Measurements from ENCODE around the gene OTUD3. TPM values are rescaled to one million over a fixed set of nuclear protein-coding genes. Genes with fewer than 3 reads are reported as not detected.

Gene OTUD3
- total RNA-seq, 4 donors from 2014 or later, result 5.8 to 8.2 (median 6.7) TPM

DNA sequence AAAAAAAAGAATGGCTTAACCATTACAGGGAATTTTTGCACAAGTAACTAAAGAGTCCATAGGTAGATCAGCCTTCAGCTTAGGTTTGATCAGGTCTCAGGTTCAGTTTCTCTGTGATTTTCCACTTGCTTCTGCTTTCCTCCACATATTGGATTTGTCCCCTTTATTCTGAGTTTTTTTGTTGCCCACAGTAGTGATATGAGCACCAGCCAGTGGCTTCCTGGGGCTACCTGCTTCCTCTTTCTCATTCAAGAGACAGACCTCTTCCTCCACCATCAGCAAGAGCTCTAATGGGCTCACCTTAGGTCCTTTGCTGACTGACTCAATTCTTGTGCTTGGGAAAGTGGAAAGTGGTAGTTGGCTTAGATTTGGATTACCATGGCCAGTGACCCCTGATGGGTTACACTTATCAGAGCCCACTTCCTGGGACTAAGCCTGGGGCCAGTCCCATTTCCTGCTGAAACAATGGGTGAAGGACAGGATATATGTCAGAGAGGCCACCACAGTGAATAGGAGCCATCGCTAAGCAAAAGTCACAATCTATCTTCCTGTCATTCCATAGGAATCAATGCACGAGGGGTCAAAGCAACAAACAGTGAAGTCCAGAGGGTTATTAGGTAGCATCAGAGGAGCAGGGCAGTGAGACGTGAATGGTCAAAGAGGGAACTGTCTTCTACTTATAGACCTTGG, 54.0 kb downstream of the OTUD3 start:
- H3K9me3 ChIP-seq, result no peaks in the 10 kb centered on the region
- no peaks in the 10 kb centered on the region for H3K36me3 ChIP-seq
- no peaks in the 10 kb centered on the region for H3K27me3 ChIP-seq
- TF ChIP-seq POLR2A (IDR thresholded peaks at IDR 0.05), result no peak
- TF ChIP-seq, protein P1, sequence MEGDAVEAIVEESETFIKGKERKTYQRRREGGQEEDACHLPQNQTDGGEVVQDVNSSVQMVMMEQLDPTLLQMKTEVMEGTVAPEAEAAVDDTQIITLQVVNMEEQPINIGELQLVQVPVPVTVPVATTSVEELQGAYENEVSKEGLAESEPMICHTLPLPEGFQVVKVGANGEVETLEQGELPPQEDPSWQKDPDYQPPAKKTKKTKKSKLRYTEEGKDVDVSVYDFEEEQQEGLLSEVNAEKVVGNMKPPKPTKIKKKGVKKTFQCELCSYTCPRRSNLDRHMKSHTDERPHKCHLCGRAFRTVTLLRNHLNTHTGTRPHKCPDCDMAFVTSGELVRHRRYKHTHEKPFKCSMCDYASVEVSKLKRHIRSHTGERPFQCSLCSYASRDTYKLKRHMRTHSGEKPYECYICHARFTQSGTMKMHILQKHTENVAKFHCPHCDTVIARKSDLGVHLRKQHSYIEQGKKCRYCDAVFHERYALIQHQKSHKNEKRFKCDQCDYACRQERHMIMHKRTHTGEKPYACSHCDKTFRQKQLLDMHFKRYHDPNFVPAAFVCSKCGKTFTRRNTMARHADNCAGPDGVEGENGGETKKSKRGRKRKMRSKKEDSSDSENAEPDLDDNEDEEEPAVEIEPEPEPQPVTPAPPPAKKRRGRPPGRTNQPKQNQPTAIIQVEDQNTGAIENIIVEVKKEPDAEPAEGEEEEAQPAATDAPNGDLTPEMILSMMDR (IDR thresholded peaks at IDR 0.05), result no peak
- 70 to 75% methylated on average over 3 of the region's 3 CpGs for WGBS, 2 donors
- intact Hi-C loops (cut with DNase I), result no loop called here
- H3K4me3 ChIP-seq (replicated peaks in 1 of 3), result no peak overlapping the region
- DNase-seq, result no peak
- H3K27ac ChIP-seq, result no peak overlapping the region
- no peaks in the 10 kb centered on the region for H3K4me1 ChIP-seq

DNA sequence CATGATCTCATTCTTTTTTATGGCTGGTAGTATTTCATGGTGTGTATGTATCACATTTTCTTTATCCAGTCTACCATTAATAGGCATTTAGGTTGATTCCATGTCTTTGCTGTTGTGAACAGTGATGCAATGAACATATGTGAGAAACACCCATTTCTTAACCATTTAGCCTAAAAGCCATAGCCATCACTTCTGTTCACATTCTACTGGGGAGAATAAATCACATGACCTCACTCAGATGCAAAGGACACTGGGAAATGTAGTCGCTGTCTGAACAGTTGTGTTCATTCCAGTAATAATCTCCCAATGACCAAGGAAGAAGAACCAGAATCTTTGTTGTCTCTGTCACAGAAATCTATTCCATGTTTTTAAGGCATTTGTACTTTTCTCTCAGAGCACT, 56.3 kb downstream of the OTUD3 start:
- TF ChIP-seq, protein P1 (IDR thresholded peaks at IDR 0.05), result no peak
- TF ChIP-seq POLR2A (IDR thresholded peaks at IDR 0.05), result no peak
- no peak overlapping the region for H3K27ac ChIP-seq
- no peaks in the 10 kb centered on the region for H3K4me1 ChIP-seq
- intact Hi-C loops (cut with DNase I), result no loop called here
- DNase-seq, result no peak
- no peaks in the 10 kb centered on the region for H3K9me3 ChIP-seq
- WGBS, 2 donors, result 76 to 97% methylated on average over 1 of the region's 1 CpG
- no peak overlapping the region for H3K4me3 ChIP-seq (replicated peaks in 1 of 3)
- no peaks in the 10 kb centered on the region for H3K27me3 ChIP-seq
- H3K36me3 ChIP-seq, result no peaks in the 10 kb centered on the region

DNA sequence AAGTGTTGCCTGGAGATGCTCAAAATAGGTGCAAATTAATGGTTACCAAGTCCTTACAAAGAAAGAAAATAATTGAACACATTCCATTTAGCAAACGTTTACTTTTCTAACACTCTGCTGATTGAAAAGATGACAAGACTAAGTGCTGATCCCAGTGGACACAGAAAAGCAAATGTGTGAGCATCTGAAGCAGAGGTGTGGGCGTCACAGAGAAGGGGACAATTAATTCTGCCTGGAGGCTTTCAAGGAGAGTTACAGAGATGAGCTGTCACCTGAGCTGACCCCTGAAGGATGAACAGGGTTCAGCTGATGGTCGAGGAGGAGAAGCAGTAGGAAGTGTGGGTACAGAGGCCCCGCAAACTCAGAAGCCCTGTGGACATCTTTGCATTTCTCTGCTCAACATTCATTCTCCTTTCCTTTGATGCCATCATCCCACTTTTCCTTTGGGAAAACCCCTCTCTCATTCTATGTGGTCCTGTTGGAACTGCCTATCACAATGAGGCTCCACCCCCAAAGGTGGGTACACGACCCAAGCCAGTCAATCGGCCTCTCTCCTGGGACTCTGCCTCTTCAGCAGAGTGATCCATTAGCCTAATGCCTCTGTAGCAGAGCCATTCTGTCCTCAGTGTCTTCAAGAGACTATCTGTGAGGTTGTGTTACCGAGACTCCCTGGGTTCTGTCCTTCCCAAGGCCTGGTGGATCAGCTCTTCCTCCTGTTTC, 58.5 kb downstream of the OTUD3 start:
- Histone ChIP-seq H3K27ac (no peak overlapping the region), H3K36me3 (no peaks in the 10 kb centered on the region), H3K4me3 (replicated peaks in 1 of 3) (no peak overlapping the region), H3K9me3 (no peaks in the 10 kb centered on the region), H3K27me3 (no peaks in the 10 kb centered on the region), H3K4me1 (no peaks in the 10 kb centered on the region)
- 62 to 64% methylated on average over 7 of the region's 7 CpGs for WGBS, 2 donors
- intact Hi-C loops (cut with DNase I), result no loop called here
- no peak for DNase-seq
- TF ChIP-seq POLR2A (IDR thresholded peaks at IDR 0.05), result no peak
- TF ChIP-seq, protein P1 (IDR thresholded peaks at IDR 0.05), result no peak

DNA sequence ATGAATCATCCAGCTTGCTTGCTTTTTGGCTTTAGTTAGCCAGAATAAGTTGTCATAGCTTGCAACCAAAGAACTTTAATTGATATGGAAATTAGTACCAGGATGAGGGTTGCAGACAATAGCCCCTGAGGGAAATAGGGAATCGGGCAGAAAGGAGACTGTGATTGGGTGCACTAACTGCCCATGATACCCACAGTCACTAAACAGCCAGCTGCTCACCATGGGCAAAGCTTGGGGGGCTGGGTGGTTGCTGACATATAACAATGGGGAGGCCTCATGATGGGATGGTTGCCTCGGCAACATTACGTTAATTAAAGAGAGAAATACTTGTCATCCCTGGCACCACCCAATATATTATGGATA, 59.0 kb downstream of the OTUD3 start:
- Histone ChIP-seq H3K4me3 (replicated peaks in 1 of 3) (no peak overlapping the region), H3K36me3 (no peaks in the 10 kb centered on the region), H3K27ac (no peak overlapping the region), H3K9me3 (no peaks in the 10 kb centered on the region), H3K4me1 (no peaks in the 10 kb centered on the region), H3K27me3 (no peaks in the 10 kb centered on the region)
- no peak for DNase-seq
- WGBS, 2 donors, result 92 to 96% methylated on average over 3 of the region's 3 CpGs
- intact Hi-C loops (cut with DNase I), result no loop called here
- TF ChIP-seq, protein P1 (IDR thresholded peaks at IDR 0.05), result no peak
- no peak for TF ChIP-seq POLR2A (IDR thresholded peaks at IDR 0.05)

DNA sequence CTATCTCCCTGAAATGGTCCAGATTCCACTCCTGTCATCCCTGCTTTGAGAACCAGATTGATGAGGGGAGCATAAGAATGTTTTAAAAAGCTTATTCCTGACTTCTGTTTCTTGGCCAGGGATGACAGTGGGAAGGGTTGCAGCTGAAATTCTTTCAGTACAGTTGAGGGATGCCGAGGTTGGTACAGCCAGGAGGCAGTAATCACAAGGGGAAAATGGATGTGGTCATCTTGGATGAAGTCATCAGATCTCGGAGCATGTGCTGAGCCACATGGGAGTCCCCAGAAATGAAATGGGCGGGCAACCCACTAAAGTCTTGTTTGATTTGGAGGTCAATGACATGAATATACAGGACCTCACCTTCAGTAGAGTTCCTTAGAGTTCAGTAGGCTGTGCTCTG, 59.9 kb downstream of the OTUD3 start:
- H3K36me3 ChIP-seq, result no peaks in the 10 kb centered on the region
- WGBS, 2 donors, result 72 to 87% methylated on average over 3 of the region's 3 CpGs
- no peak overlapping the region for H3K4me3 ChIP-seq (replicated peaks in 1 of 3)
- H3K9me3 ChIP-seq, result no peaks in the 10 kb centered on the region
- DNase-seq, result no peak
- no peaks in the 10 kb centered on the region for H3K27me3 ChIP-seq
- TF ChIP-seq, protein P1 (IDR thresholded peaks at IDR 0.05), result no peak
- no peak for TF ChIP-seq POLR2A (IDR thresholded peaks at IDR 0.05)
- intact Hi-C loops (cut with DNase I), result no loop called here
- H3K4me1 ChIP-seq, result no peaks in the 10 kb centered on the region
- H3K27ac ChIP-seq, result no peak overlapping the region
